Endothelial cell of umbilical vein (primary cell): ENCODE data around the gene KRT15.

Experiments used
- CTCF ChIP-seq, 2 donors: IDR thresholded peaks; 1 replicate in 1 of 2; 2 replicates in 1 of 2; pipeline ENCODE4 v1.5.1; 2011; ENCODE audit warnings: low read length in 2 of 2, mild to moderate bottlenecking in 2 of 2, moderate library complexity in 2 of 2, control low read depth in 1 of 2, inconsistent platforms in 1 of 2, low read depth in 1 of 2; ENCODE audit not compliant: insufficient read depth in 1 of 2; ENCODE audit errors: extremely low read depth in 1 of 2
- POLR2A ChIP-seq: IDR thresholded peaks from 2 replicates; pipeline ENCODE4 v1.6.1; 2012; ENCODE audit warnings: low read depth, mild to moderate bottlenecking, control low read depth, low read length
- POLR2AphosphoS5 ChIP-seq: IDR thresholded peaks from 2 replicates; pipeline ENCODE4 v1.6.1; 2012; ENCODE audit warnings: low read depth, mild to moderate bottlenecking, control low read depth, low read length, moderate library complexity; ENCODE audit not compliant: insufficient read depth

DNA sequence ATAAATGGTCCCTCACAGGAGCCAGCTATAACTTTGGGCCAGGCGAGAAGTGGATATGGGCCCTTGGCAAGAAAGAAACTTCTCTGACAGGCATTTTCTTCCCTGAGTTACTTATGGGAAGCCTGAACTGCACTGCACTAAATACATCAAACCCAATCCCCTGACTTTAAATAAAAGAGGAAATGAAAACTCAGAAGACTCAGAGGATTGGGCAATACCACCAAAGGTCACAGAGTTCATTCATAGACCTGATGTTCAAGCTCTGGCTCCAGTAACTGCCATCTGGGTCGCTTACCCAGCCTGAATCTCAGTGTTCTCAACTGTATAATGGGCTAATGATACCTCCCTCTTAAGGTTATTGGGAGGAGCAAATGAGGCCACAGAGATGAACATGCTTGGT, 38.6 kb downstream of the KRT15 start:
- TF ChIP-seq CTCF (IDR thresholded peaks at IDR 0.05; ENCODE audit: extremely low read depth in 1 of 2, insufficient read depth in 1 of 2, low read depth in 1 of 2, low read length in 2 of 2), result no peak
- no peak for TF ChIP-seq POLR2AphosphoS5
- TF ChIP-seq POLR2A, result no peak
